Left renal pelvis (tissue), 4 donors: ENCODE data around the gene WDR91. TPM values are rescaled to one million over a fixed set of nuclear protein-coding genes. Genes with fewer than 3 reads are reported as not detected.

ENCODE experiments used
- DNase-seq, 4 donors: peaks; one replicate each; pipeline ENCODE4 v3.0.0-alpha.2; 2013; ENCODE audit warnings: low read depth in 4 of 4, low spot score in 3 of 4
- polyA plus RNA-seq, 4 donors: library from polyadenylated mRNA; unstranded; fragments of 120-200 nt; gene quantifications; one replicate each; pipeline ENCODE4 v1.2.1, GENCODE V29; 2013; ENCODE audit not compliant: insufficient read length in 4 of 4

Gene WDR91
- polyA plus RNA-seq, 4 donors = 16.3 to 58.5 (median 44.7) TPM

GRCh38 chr7:135164357-135165061, 46.8 kb downstream of the WDR91 start:
- DNase-seq = no peak

- no peak for DNase-seq
Measured at GRCh38 chr7:135162382-135163001, 48.8 kb downstream of the WDR91 start.

DNA sequence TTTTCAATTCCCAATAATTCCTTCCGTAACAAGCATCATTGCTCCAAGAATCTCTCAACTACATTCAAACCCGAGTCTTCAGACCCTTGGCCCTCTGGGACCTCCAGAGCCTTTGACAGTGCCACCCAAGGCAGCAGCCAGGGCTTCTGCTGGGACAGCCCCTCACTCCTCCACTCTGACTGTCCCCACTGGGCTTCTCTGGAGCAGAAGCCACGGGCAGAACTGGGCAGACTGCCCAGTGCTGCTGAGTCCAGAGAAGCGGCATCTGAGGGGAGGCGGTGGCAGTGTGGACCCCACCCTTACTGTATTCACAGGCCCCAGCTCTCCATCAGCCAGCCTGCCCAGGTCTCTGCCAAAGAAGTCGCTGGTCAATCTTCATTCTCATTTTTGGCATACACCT, 49.7 kb downstream of the WDR91 start:
- no peak for DNase-seq

GRCh38 chr7:135160858-135161653, 50.3 kb downstream of the WDR91 start:
- DNase-seq = no peak

- no peak for DNase-seq
Measured at GRCh38 chr7:135160098-135160857, 51.0 kb downstream of the WDR91 start.

GRCh38 chr7:135159359-135160085, 51.8 kb downstream of the WDR91 start:
- DNase-seq = no peak

DNA sequence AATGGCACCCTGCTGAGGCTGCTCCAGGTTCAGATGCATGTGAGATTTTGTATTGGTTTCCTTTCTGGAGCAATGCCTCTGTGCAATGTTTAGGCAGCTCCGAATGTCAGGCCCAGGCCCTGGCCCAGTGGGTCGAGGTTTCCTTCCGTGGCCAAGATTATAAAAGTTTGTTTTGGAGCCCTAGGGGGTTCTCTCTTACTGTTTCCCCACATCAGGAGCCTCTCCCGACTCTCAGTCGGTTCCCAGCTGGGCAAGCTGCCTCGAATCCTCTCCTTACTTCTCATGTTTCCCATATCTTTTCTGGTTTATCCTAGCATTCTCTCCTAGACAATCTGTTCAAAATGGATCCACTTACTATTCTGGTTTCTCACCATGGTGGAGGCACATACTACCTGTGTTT, 52.5 kb downstream of the WDR91 start:
- DNase-seq = no peak

GRCh38 chr7:135158141-135158655, 53.1 kb downstream of the WDR91 start:
- no peak for DNase-seq

- no peak for DNase-seq
Measured at GRCh38 chr7:135156290-135156689, 55.0 kb downstream of the WDR91 start.

GRCh38 chr7:135154734-135155133, 56.6 kb downstream of the WDR91 start:
- DNase-seq = no peak

DNA sequence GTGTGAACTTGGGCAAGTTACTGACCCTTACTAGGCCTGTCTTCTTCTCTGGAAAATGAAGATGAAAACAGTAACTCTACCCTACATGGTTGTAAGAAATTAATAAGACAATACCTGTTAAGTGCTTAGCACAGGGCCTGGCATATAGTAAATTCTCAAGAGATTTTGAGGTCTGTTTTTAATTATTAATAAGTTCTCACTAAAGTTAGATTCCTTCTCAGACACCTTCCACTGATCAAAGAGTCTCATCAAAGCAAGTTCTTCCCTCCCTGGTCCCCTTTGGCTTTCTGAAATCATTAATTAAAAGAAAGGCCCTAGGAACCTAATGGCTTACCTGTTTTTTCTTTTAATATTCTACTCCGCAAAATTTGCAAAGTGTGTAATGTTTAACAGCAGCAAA, 58.9 kb downstream of the WDR91 start:
- DNase-seq = no peak

GRCh38 chr7:135151533-135151932, 59.8 kb downstream of the WDR91 start:
- no peak for DNase-seq

DNA sequence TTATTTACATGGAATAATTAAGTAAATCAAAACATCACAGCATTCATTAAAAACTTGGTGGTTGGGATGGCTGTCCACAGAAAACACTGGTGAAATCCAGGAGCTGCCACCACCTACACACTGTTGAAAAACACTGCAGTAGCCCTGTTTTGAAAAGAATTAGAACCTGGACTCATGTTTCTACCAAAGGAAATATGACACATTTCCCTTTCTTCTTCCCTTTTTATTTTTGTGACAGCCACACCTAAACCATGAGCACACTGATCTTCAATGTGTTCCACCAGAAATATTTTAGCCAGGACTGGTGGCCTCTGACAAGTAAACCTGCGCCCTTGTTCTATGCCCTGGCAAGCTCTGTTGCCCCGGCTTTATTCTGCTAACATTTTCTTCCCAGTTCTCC, 60.2 kb downstream of the WDR91 start:
- DNase-seq = no peak

GRCh38 chr7:135150072-135150782, 61.1 kb downstream of the WDR91 start:
- DNase-seq = no peak

GRCh38 chr7:135147899-135148721, 63.2 kb downstream of the WDR91 start, which contains the start of gene TMEM140:
TMEM140 (plus strand) TSS chr7:135148072; CDS start chr7:135164442, 16,370 bp downstream.
- DNase-seq = no peak

DNA sequence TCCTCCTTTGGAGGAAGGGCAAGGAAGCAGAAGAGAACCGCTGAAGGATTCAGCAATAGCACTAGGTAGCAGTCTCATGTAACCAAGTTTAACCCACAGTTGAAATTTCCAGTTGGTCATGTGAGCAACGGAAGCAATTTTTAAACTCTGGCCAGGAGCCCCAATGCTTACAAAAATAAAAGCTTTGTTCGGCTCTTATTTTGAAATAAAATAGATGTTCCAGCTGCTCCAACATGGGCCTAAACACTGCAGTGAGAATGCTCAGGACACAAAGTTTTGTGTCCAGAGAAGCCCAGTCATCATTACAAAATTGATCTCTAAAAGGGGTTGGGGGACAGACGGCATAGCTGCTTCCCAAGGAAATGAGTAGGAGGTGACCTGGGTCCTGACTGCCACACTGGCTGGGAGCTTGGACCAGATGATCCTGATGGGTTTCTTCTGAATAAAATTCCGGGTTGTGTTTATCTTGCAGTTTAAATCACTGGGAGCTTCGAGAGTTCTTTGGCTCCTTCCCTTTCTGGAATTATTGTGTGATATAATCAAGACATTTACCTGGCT, 63.9 kb downstream of the WDR91 start:
- DNase-seq = no peak

GRCh38 chr7:135143885-135144668, 67.2 kb downstream of the WDR91 start:
- DNase-seq = no peak
